HepG2 (cell line): Measurements from ENCODE around the gene RHBDF2. TPM values are rescaled to one million over a fixed set of nuclear protein-coding genes. Genes with fewer than 3 reads are reported as not detected.

Source experiments
- ELF4 ChIP-seq: sonication (generic); formaldehyde crosslinking; IDR thresholded peaks from 2 replicates; pipeline ENCODE4 v1.5.0; 2020; ENCODE audit warnings: missing genetic modification reagents, mild to moderate bottlenecking, moderate library complexity, borderline replicate concordance
- TEAD2 ChIP-seq: sonication (generic); formaldehyde crosslinking; IDR thresholded peaks from 2 replicates; pipeline ENCODE4 v1.9.0; 2021; ENCODE audit warnings: missing genetic modification reagents
- polyA plus RNA-seq, 8 experiments: library from polyadenylated mRNA; depleted of rRNA in 3 of 8; stranded (reverse) in 7 of 8; unstranded in 1 of 8; fragments of >200 nt; fragmentation: Illumina TruSeq in 4 of 8; extraction: Trizol in 4 of 8; gene quantifications; 2 replicates each; pipeline versions ENCODE4 v1.2.1 to v1.2.3, GENCODE V29; 2011 to 2016; ENCODE audit warnings: low read depth in 4 of 8, missing spikeins in 1 of 8, mixed read lengths in 1 of 8; ENCODE audit not compliant: insufficient read depth in 1 of 8
- total RNA-seq, 5 experiments: library from RNA; depleted of rRNA; stranded (reverse); fragments of >200 nt; fragmentation: Illumina TruSeq; extraction: Trizol; gene quantifications; 2 replicates each; pipeline ENCODE4 v1.2.3, GENCODE V29; 2016; ENCODE audit warnings: low read depth in 1 of 5
- TF ChIP-seq, protein P1 (sequence below): sonication (generic); formaldehyde crosslinking; IDR thresholded peaks from 2 replicates; pipeline ENCODE4 v1.9.0; 2021; ENCODE audit warnings: missing genetic modification reagents, borderline replicate concordance
- TF ChIP-seq, protein P2 (sequence below): sonication (generic); formaldehyde crosslinking; IDR thresholded peaks from 2 replicates; pipeline ENCODE4 v1.4.0; 2020; ENCODE audit warnings: low read depth, mild to moderate bottlenecking, missing genetic modification reagents
- TF ChIP-seq, protein P3 (sequence below): IDR thresholded peaks from 2 replicates; pipeline ENCODE4 v1.6.1; 2016; ENCODE audit warnings: control low read depth

The RHBDF2 gene
- total and polyA plus RNA-seq, 2 of the 13 experiments (the other 11 are each of a cell fraction or from before 2014, with no cell fraction given) = 7.8 to 24.2 TPM

DNA sequence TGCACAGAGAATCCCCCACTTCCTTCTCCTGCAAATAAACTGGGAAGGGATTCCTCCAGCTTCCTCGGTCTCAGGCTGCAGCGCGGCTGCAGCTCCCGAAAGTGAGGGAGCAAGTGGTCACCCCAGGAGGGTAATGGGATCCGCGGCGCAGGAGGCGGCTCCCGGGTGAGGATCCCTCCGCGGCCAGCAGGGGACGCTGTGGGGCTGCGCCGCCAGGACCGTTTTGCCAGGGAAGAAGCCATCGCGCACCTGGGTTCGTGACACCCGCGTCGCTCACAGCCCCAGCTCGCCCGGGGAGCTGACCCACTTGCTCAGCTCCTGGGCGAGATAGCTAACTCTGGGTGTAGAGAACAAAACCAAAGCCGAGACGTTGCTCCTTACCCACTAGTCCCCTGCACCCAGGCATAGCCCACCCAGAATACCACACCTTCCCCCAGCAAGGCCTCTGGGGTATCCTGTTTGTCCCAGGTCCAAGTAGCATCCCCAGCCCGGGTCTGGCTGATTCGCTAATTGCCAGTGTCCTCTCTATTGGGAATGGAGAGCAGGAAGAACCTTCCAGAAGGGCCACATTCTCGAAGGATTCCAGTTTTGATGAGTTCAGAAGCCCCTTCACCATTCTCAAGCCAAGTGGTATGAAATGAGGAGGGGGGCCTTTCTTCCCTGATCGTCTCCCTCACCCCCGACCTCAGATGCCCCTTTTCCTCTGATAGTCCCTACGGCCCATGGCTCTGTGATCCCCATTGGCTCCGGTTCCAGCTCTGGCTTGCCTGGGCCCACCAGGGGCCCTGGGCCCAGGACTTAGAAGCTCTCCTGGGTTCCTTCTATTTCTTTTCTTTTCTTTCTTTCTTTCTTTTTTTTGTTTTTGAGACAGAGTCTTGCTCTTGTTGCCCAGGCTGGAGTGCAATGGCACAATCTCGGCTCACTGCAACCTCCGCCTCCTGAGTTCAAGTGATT lies 22.1 kb upstream of the RHBDF2 start (continued):
- TF ChIP-seq, protein P1, sequence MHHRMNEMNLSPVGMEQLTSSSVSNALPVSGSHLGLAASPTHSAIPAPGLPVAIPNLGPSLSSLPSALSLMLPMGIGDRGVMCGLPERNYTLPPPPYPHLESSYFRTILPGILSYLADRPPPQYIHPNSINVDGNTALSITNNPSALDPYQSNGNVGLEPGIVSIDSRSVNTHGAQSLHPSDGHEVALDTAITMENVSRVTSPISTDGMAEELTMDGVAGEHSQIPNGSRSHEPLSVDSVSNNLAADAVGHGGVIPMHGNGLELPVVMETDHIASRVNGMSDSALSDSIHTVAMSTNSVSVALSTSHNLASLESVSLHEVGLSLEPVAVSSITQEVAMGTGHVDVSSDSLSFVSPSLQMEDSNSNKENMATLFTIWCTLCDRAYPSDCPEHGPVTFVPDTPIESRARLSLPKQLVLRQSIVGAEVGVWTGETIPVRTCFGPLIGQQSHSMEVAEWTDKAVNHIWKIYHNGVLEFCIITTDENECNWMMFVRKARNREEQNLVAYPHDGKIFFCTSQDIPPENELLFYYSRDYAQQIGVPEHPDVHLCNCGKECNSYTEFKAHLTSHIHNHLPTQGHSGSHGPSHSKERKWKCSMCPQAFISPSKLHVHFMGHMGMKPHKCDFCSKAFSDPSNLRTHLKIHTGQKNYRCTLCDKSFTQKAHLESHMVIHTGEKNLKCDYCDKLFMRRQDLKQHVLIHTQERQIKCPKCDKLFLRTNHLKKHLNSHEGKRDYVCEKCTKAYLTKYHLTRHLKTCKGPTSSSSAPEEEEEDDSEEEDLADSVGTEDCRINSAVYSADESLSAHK (CRISPR knock-in tag) = no peak
- TF ChIP-seq TEAD2 (no peak), ELF4 (CRISPR knock-in tag) (0 out of 2 replicates have a peak, but pooled peaks have one; percentile 40)
- TF ChIP-seq, protein P2, sequence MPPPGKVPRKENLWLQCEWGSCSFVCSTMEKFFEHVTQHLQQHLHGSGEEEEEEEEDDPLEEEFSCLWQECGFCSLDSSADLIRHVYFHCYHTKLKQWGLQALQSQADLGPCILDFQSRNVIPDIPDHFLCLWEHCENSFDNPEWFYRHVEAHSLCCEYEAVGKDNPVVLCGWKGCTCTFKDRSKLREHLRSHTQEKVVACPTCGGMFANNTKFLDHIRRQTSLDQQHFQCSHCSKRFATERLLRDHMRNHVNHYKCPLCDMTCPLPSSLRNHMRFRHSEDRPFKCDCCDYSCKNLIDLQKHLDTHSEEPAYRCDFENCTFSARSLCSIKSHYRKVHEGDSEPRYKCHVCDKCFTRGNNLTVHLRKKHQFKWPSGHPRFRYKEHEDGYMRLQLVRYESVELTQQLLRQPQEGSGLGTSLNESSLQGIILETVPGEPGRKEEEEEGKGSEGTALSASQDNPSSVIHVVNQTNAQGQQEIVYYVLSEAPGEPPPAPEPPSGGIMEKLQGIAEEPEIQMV (CRISPR knock-in tag) = no peak
- TF ChIP-seq, protein P3, sequence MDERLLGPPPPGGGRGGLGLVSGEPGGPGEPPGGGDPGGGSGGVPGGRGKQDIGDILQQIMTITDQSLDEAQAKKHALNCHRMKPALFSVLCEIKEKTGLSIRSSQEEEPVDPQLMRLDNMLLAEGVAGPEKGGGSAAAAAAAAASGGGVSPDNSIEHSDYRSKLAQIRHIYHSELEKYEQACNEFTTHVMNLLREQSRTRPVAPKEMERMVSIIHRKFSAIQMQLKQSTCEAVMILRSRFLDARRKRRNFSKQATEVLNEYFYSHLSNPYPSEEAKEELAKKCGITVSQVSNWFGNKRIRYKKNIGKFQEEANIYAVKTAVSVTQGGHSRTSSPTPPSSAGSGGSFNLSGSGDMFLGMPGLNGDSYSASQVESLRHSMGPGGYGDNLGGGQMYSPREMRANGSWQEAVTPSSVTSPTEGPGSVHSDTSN = no peak
